ENCODE data around the gene LRRFIP1.
"Not testable (repeated sequence)": the region's sequence is repeated elsewhere in the genome, so short reads cannot be mapped to it uniquely, and the experiment has no call there.

Gene LRRFIP1

DNA sequence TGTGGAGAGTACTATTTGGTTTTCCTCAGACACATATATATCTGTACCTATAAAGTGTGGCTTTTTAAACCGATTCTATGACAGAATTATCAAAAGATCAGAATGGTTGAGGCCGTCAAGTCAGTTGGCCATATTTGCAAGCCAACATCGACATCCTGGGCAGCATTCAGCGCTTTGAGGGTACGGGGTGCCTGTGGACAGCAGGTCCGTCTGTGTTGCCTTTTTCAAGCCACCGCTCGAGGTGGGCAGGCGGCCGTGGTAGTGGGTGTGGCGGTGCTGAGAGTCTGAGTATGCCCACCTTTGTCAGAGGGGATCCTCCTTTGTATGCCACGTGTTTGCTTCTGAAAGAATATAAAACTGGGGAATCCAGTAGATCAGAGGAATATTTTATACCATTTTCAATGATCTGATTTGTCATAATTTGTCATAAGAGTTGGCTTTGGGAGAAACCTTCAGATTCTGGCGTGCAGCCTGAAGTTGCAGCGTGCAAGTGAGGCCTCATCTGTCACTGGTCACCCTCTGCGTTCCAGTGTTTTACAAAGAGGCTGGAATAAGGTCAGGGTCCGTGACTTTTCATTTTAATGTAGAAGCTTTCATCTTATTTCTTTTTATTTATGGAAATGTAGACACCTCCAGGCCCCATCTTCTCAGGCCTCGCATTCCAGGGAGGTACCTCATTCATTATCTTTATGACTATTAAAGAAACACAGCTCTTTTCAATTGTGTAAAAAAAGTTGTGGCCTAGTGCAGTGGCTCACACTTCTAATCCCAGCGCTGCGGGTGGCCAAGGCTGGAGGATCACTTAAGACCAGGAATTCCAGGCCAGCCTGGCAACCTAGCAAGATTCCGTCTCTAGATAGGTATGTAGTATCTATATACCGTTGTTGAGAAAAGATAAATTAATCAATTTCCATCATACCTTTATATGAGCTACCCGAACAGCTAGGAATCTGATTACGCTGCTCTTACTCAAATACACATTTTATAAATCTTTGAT, 133.4 kb downstream of the LRRFIP1 start:
- no peak overlapping the region for H3K4me3 ChIP-seq (ENCODE audit: low read length)
- TF ChIP-seq, protein P1, sequence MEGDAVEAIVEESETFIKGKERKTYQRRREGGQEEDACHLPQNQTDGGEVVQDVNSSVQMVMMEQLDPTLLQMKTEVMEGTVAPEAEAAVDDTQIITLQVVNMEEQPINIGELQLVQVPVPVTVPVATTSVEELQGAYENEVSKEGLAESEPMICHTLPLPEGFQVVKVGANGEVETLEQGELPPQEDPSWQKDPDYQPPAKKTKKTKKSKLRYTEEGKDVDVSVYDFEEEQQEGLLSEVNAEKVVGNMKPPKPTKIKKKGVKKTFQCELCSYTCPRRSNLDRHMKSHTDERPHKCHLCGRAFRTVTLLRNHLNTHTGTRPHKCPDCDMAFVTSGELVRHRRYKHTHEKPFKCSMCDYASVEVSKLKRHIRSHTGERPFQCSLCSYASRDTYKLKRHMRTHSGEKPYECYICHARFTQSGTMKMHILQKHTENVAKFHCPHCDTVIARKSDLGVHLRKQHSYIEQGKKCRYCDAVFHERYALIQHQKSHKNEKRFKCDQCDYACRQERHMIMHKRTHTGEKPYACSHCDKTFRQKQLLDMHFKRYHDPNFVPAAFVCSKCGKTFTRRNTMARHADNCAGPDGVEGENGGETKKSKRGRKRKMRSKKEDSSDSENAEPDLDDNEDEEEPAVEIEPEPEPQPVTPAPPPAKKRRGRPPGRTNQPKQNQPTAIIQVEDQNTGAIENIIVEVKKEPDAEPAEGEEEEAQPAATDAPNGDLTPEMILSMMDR (conservative IDR thresholded peaks at IDR 0.05; ENCODE audit: low read depth, low read length): no peak
- DNase-seq (ENCODE audit: low read depth): no peak

DNA sequence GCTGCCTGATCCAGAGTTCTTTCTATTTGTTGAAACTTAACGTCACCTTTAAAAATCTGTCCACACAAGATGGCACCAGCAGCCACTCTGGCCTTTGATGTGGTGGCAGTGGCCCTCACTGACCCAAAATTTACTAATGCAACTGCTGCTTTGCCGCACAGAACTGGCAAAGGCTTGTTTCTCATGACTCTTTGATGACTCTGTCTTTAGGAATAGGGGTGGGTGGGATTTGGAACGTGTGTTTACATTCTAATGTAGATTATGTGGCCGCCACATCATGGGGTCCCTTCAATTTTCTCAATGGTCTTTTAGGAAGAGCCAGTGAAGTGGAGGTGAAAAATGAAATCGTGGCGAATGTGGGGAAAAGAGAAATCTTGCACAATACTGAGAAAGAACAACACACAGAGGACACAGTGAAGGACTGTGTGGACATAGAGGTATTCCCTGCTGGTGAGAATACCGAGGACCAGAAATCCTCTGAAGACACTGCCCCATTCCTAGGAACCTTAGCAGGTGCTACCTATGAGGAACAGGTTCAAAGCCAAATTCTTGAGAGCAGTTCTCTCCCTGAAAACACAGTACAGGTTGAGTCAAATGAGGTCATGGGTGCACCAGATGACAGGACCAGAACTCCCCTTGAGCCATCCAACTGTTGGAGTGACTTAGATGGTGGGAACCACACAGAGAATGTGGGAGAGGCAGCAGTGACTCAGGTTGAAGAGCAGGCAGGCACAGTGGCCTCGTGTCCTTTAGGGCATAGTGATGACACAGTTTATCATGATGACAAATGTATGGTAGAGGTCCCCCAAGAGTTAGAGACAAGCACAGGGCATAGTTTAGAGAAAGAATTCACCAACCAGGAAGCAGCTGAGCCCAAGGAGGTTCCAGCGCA, 135.2 kb downstream of the LRRFIP1 start:
- not testable (repeated sequence) for DNase-seq (ENCODE audit: low read depth); H3K4me3 ChIP-seq (ENCODE audit: low read length)

DNA sequence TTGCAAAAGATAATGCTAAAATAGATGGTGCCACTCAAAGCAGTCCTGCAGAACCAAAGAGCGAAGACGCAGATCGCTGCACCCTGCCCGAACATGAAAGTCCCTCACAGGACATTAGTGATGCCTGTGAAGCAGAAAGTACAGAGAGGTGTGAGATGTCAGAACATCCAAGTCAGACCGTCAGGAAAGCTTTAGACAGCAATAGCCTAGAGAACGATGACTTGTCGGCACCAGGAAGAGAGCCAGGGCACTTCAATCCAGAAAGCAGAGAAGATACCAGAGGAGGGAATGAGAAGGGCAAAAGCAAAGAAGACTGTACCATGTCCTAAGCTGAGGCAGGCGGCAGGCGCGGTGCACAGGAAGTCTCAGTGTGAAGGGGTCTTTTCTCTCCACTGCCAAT, 136.4 kb downstream of the LRRFIP1 start:
- no peak for DNase-seq (ENCODE audit: low read depth)
- no peak overlapping the region for H3K4me3 ChIP-seq (ENCODE audit: low read length)
- TF ChIP-seq, protein P1 (conservative IDR thresholded peaks at IDR 0.05; ENCODE audit: low read depth, low read length): no peak

DNA sequence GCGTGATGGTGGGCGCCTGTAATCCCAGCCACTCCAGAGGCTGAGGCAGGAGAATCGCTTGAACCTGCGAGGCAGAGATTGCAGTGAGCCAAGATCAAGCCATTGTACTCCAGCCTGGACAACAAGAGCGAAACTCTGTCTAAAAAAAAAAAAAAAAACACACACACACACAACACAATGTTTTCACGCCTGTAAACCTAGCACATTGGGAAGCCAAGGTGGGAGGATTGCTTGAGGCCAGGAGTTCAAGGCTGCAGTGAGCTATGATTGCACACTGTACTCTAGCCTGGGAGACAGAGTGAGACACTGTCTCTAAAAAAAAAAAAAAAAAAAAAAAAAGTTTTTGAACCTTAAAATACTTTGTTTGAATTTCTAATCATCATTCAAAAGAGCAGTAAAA, 137.7 kb downstream of the LRRFIP1 start:
- DNase-seq (ENCODE audit: low read depth); H3K4me3 ChIP-seq (ENCODE audit: low read length): not testable (repeated sequence)

DNA sequence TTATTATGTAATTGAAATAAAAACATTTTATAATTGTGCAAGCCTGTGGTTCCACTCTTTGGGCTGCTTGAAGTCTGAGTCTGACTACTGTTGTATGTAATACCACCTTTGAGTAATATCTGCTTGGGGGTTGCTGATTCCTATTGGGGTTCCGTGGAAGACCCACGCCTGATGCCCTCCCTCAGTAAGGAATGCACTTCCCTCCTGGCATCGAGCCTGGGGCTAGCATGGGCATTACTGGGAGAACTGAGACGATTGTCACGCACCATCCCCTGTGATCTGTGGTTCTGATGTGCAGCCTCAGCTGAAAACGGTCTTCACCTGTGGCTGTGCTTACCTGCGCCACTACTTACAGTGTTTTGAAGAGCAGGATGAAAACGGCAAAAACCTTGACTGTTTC, 138.5 kb downstream of the LRRFIP1 start:
- no peak for DNase-seq (ENCODE audit: low read depth)
- TF ChIP-seq, protein P1 (conservative IDR thresholded peaks at IDR 0.05; ENCODE audit: low read depth, low read length): no peak
- H3K4me3 ChIP-seq (ENCODE audit: low read length): no peak overlapping the region

DNA sequence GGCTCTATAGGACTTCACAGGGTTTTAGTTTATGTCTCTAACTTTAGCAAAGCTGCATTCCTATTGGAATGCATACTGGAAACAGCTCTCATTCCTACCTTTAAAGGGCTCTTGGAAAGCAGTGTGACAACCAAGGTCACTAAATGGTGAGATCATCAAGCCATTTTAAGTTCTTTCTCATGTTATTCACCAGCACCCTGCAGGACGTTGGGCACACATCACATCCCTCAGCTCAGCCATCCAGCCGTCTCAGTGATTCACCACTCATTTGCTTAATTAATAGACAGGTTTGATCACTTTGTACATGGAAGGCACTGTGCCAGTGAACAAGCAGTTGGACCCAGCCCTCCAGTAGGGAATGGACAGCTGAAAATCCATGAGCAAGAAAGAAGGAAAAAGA, 139.0 kb downstream of the LRRFIP1 start:
- DNase-seq (ENCODE audit: low read depth): no peak
- TF ChIP-seq, protein P1 (conservative IDR thresholded peaks at IDR 0.05; ENCODE audit: low read depth, low read length): no peak
- H3K4me3 ChIP-seq (ENCODE audit: low read length): no peak overlapping the region

DNA sequence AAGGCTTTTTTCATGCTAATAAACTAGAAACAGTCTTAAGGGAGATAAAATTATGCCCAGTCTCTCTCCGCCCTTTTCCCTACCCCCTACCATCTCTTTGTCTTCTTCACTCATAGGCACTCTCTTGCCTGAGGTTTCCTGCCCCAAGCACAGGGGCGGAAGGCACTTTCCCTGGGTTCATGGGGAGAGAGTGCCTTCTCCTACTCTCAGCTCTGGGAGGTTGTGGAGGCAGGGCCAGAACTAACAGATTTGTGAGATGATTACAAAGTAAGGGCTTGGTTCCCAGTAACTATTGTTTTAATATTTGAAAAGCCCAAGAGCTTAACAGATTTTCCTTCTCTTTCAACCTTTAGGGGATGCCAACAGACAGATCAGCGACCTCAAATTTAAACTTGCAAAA, 145.1 kb downstream of the LRRFIP1 start:
- TF ChIP-seq, protein P1 (conservative IDR thresholded peaks at IDR 0.05; ENCODE audit: low read depth, low read length): no peak
- DNase-seq (ENCODE audit: low read depth): no peak
- no peak overlapping the region for H3K4me3 ChIP-seq (ENCODE audit: low read length)
